ENCODE results near the gene RNASE13.

GRCh38 chr14:21023174-21023573 is 11.4 kb downstream of the RNASE13 start:
- TF ChIP-seq ZNF335 (tag by site-specific recombination; conservative IDR thresholded peaks at IDR 0.05) (no peak), PATZ1 (tag by site-specific recombination; IDR thresholded peaks at IDR 0.05) (no peak), ZNF416 (tag by site-specific recombination; IDR thresholded peaks at IDR 0.05) (no peak), CTCF (tag by site-specific recombination; IDR thresholded peaks at IDR 0.05) (no peak), YY1 (tag by site-specific recombination; IDR thresholded peaks at IDR 0.05) (no peak), ZBTB26 (tag by site-specific recombination; optimal IDR thresholded peaks at IDR 0.05) (no peak), ZNF114 (tag by site-specific recombination; IDR thresholded peaks at IDR 0.05) (no peak), PRDM1 (tag by site-specific recombination; IDR thresholded peaks at IDR 0.05) (no peak), ZNF157 (tag by site-specific recombination; IDR thresholded peaks at IDR 0.05) (no peak)

Data from HEK293 (cell line).